NB4 (cell line): ENCODE results near the gene C1QTNF9.

ENCODE experiments used
- CTCF ChIP-seq: IDR thresholded peaks from one replicate; pipeline ENCODE4 v1.5.1; 2012; ENCODE audit warnings: low read depth, low read length
- MYC ChIP-seq: IDR thresholded peaks from 2 replicates; pipeline ENCODE4 v1.6.1; 2011; ENCODE audit warnings: low read depth, low read length
- POLR2A ChIP-seq: IDR thresholded peaks from 2 replicates; pipeline ENCODE4 v1.6.1; 2011; ENCODE audit warnings: mild to moderate bottlenecking; ENCODE audit not compliant: insufficient read length; ENCODE audit errors: extremely low read depth

DNA sequence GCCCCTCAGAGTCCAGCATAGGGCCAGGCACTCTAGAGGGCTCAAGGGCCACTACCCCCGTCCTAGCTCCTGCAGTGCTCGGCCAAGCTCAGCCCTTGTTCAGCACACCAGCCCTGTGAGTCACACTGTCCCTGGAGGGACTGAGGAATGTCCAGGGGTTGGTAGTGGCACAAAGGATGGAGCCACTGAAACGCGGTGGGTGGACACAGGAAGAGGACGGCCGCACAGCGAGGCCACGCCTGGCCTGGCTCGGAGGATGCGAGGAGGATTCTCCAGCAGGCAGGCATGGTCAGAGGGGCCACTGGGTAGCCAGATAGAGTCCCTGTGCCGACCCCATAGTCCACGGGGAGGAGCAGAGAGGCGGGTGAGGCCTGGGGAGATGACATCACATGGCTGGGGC is 45.7 kb downstream of the C1QTNF9 start:
- no peak for TF ChIP-seq CTCF
- TF ChIP-seq POLR2A: no peak
- TF ChIP-seq MYC: no peak
